NCI-H748 (cell line): ENCODE measurements around the gene CPSF4L.

Experiments used
- DNase-seq: peaks from one replicate; lab custom pipeline; 2025; ENCODE audit not compliant: unreplicated experiment; lab: John Stamatoyannopoulos, UW

Gene CPSF4L

DNA sequence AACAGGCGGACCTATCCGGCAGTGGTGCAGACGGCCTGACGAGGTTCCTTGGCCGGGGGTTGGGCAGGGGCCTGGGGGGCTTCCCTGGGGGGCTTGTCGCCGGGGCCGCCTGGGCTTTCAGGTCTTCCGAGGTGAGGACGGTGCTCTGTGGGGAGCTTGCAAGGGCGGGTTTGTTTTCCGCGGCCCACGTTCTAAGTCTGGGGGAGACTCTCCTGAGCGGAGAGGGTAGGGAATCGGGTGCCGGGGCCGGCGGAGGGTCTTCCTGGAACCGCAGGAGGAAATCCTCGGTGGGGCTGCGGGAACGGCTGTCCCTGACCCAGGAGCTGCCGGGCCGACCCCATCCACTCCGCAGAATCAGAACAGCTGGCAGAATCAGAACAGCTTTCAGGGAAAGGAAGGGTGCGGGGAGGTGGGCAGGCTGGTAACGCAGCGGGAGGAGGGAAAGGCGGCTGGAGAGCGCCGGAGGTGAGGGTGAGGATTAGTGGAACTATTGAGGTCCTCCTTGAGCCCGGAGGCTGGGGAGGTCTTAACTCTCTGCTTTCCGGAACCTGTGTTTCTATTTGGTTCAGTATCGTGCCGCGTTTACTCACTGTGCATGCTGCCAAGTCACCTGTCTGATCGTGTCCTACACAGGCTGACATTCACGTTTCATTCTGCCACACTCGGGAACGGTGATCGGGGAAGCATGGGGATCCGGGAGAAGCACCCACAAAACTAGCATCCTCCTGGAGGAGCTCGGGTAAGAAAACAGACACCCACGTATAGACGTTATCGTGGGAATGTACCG lies 28.9 kb downstream of the CPSF4L start:
- peak; percentile 60 for DNase-seq

DNA sequence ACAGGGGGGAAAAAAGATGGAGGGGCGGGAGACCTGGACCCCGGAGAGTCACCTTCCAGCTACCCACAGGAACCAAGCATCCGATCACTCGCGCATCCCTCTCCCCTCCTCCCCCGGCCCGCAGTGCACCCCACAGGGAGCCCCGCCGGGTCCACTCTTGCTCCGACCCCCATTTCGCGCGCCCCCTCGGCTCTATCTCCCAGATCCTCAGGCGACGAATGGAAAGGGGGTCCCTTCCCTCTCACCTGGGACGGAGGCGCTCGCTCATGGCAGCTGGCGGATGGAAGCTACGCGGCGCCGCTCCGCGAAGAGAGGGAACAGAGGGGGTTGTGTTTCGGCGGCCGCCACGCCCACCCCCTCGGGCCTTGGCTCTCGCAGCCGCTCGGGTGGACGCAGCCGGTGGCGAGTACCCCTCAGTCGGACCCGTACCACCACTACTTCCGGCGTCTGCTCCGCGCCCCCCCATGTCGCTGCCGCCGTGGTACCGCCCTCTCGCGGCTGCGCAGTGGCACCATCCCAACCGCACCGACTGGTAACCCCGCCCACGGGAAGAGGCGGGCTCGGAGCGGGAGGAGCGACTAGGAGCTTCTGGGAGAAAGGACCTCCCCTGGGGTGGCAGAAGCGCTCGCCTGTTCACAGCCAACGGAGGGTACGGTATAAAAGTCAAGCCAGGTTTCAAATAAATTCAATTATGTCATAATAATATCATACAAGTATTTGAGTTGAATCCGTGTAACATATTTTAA lies 29.7 kb downstream of the CPSF4L start:
- DNase-seq, result peak; percentile 93

DNA sequence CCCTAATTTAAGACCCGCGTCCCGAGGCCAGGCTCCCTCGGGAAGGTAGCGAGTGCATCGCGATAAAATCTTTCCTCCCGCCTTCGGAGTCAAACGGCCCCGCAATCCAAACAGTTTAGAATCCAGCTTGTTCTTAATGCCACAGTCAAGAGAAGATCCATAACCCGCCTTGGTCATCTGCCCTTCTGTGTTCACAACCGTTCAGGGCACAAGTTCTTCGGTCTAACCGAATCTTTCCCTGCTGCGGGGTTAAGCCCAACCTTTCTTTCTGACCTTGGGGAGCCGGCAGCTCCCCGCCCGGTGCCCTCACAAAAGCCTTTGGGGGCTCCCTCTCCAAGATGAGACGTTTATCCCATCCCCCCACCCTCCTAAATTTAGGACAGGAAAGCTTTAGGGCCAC lies 30.3 kb downstream of the CPSF4L start:
- DNase-seq, result peak; percentile 22

DNA sequence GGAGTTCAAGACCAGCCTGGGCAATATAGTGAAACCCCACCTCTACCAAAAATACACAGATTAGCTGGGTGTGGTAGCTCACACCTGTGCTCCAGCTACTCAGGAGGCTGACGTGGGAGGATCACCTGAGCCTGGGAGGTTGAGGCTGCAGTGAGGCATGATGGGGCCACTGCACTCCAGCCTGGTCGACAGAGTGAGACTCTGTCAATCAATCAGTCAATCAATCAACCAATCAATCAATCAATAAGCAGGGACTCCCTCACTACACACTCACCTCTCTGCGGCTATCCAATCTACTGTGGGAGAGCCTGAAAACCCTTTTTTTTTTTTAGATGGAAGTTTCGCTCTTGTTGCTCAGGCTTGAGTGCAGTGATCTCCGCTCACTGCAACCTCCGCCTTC lies 31.6 kb downstream of the CPSF4L start:
- DNase-seq, result no peak

DNA sequence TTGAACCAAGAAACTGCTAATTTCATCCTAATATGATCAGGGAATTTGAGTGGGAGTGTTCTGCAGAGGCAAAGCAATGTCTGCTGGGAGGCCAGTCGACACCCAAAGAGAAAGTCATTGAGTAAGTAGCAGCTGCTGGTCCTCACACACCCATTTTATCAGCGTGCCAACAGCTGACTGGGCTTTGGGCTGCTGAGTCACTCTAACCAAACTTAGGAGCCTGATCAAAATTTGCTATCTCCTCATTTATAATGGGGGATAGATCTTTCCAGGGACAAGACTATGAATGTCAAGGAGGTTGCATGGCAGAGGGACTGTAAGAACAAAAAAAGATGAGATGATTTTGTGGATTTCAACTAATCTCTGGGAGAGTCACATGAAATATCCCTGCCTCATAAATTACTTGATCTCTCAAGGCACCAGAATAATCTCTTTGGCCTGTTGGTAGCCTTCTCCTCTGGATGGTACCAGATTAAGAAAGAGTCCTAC lies 32.9 kb downstream of the CPSF4L start:
- no peak for DNase-seq

DNA sequence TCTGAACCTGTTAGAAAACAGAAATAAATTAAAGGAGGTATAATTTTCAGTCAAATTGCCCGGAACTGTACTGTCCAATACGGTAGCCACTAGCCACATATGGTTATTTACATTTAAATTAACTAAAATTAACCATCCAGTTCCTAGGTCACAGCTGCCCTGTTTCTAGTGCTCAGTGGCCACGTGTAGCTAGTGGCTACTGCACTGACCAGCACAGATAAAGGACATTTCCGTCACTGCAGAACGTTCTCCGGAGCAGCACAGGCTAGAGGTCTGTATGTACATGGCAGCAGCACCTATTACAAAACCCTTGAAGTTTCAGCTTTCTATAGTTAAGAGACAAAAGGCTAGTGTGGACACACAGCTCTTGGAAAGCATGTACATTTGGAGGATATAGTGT lies 33.7 kb downstream of the CPSF4L start:
- DNase-seq, result no peak

DNA sequence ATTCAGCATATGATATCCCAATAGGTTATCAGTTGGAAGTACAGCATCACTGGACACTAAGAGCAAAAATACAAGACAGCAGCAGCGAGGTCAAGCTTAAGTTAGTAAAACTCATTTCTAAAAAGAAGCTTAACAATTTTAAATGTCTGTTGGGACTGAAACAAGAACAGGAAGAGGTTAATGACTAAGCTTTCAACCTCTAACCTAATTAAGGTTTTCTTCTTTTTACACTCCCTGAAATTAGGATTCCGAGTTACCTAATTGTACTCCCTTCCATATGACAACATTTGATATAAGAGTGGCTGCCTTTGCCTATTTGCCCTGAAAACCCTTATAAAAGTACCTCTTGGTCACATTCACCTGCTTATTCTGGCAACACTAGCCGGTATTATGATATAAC lies 34.3 kb downstream of the CPSF4L start:
- DNase-seq, result no peak

DNA sequence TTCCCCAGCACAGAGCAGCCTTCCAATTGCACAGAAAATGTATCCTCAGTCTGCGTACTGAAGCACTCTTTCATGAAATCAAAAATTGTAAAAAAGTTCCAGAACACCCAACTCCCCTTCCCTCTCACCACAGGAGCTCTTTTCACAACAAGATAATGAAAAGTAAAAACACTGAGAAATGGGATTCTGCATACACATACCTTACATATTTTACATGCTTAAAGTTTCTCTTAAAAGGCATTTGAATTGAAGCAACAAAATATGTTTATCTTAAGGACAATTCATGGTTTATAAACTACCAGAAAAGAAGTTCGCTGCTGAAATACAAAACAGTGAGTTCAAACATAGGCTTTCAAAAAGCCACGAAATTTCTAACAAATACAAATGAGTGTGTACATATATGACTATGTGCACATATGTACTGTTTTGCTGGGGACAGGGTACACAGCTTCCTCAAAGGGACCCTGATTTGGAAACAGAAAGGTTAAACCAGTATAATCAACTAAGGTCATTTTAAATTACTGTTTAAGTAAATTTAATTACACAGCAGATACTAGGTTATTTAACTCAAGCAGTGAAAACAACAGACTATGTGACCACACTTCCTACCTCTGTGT lies 35.0 kb downstream of the CPSF4L start:
- DNase-seq, result no peak

DNA sequence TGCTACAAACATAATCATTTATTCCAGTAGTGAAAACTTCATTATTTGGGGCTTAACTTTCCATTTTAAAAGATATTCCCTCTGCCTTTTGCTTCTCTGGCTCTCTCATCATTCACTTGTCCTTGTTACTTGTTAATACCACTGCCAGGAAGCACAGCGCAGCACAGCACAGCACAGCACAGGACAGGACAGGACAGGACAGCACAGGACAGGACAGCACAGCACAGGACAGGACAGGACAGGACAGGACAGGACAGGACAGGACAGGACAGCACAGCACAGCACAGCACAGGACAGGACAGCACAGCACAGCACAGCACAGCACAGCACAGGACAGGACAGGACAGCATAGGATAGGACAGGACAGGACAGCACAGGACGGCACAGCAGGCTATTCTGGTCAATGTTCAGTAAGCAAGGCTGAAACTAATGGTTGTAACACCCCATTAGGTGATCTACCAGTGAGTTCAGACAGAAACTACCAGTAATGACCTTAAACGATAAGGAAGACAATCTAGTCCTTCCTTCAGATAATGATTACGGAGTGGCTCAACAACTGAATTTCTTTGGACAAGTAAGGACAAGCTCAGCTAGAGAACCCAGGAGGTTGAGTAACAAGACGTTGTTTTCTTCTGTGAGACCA lies 36.9 kb downstream of the CPSF4L start:
- DNase-seq, result no peak

DNA sequence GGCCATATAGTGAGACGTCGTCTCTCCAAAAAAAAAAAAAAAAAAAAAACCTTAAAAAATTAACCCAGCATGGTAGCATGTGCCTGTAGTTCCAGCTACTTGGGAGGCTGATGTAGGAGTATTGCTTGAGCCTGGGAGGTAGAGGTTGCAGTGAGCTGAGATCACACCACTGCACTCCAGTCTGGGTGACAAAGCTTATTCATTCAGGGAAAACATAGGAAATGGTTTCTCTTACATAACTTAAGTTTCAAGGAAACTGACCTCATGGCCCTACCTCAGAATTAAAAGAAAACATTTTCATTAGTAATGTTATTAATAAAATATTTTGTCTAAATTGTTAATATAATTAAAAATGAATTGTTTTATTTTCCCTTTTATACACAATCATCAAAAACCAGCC lies 37.4 kb downstream of the CPSF4L start:
- no peak for DNase-seq

DNA sequence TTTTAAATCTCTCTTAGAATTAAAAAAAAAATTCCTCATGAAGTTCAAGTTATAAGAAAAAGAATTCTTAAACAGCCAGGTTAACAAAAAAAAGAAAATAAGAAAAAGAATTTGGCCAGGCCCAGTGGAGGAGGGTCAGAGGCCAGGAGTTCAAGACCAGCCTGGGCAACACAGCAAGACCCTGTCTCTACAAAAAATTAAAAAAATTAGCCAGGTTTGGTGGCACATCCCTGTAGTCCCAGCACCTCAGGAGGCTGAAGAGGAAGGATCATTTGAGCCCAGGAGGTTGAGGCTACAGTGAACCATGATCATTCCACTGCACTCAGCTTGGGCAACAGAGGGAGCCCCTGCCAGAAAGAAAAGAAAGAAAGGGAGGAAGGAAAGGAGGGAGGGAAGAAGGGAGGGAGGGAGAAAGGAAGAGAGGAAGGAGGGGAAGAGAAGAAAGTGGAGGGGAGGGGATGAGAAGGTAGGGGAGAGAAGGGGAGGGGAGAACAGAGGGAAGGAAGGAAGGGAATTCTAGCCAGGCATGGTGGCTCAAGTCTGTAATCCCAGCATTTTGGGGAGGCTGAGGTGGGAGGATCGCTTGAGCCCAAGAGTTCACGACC lies 38.0 kb downstream of the CPSF4L start:
- no peak for DNase-seq

DNA sequence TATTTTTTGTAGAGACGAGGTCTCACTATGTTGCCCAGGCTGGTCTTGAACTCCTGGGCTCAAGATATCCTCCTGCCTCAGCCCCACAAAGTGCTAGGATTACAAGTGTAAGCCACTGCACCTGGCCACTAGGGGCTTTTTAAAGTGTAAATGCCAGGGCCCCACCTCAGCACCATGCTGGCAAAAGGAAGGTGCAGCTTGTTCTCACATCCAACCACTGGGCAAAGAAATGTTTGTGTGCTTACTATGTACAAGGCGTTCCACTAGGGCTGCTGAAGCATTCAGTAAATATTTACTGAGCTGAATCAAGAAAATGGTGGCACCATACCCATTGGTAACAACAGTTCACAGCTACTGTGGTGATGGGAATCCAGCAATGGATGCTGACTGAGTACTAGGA lies 46.2 kb downstream of the CPSF4L start:
- DNase-seq, result no peak

DNA sequence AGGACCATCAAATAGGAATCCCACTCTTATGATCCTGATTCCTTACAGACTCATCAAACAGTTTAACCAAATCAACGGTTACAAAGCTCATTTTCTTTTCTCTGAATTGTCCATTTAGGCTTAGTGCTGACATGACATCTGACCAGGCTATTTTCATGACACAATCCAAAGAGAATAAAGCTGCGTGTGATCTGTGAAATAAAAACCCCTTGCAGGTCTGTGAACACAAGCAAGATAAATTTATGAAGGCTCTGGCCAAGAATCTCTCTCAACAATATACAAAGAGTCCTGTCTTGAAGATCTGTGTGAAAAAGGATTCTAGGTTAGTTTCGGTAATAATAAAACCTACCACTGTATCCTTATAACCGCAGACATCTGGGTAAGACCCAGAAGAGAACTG lies 46.8 kb downstream of the CPSF4L start:
- DNase-seq, result no peak

DNA sequence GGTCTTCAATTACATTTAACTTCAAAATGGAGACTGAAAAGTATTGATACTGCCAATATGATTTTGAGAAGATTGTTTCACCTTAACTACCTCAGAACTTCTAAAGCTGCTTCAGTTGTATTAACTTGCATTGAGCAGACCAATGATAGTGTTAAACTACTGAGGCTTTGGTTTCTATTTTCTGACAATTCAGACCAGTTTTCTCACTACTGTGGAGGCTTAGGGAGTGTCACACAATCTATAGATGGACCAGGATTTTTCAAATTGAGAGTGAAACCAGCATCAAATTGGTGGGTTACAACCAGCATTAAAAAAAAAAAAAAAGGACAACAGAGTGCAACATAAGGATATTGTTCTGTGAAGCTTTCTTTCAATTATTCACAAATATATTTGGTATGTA lies 47.7 kb downstream of the CPSF4L start:
- no peak for DNase-seq

DNA sequence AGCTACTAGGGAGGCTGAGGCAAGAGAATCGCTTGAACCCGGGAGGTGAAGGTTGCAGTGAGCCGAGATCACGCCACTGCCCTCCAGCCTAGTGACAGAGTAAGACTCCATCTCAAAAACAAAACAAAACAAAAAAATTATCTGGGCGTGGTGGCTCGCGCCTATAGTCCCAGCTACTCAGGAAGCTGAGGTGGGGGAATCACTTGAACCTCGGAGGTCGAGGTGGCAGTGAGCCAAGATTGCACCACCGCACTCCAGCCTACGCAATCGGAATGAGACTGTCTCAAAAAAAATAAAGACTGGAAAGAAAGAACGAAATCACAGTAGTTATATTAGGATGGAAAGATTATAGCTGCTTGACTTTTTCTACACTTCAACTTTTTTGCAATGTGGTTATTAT lies 49.9 kb downstream of the CPSF4L start:
- DNase-seq, result peak; percentile 51

DNA sequence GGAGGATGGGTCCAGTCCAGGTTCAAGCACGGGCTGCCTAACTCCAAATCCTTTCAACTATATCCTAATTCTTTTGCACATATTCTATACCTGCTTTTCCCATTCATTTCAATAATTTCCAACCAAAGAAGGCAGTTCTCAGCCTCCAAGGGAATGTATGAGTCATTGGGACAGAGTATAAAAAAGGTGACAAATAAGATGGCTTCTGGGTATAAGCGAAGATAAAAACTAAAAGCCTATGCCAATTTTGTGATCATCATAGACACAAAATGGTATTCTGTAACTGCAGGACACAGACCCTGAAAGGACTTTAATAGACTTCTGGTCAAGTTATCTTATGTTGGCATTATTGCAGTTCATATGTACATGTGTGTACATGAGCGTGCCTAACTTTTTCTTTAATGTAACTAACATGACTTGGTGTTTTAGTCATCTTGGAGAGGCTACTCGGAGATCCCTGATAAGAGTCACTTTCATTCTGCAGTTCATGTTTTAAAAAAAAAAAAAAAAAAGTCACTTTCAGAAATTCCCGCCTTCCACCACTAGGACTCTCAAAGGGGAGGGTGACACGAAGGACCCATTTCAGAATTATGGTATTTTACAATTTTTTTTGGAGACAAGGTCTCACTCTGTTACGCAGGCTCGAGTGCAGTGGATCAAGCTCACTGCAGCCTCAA lies 51.5 kb downstream of the CPSF4L start:
- DNase-seq, result no peak

DNA sequence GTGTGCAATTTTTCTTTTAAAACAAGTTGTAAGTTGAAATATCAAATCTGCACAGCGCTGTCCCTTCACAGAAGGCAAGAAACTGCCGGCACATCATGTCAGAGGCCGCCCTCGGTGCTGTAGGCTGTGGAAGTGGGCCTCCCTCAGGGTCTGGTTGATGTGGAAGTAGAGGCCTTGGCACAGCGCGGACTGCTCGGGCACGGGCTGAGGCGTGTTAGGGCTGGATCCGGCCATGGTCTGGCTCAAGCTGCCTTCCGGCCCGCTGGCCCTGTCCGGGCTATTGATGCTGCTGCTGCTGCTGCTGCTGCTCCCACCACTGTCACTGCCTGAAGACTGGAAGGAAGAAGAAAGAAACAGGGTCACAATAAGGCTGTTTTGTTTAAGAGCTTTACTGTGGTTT lies 52.2 kb downstream of the CPSF4L start:
- no peak for DNase-seq

DNA sequence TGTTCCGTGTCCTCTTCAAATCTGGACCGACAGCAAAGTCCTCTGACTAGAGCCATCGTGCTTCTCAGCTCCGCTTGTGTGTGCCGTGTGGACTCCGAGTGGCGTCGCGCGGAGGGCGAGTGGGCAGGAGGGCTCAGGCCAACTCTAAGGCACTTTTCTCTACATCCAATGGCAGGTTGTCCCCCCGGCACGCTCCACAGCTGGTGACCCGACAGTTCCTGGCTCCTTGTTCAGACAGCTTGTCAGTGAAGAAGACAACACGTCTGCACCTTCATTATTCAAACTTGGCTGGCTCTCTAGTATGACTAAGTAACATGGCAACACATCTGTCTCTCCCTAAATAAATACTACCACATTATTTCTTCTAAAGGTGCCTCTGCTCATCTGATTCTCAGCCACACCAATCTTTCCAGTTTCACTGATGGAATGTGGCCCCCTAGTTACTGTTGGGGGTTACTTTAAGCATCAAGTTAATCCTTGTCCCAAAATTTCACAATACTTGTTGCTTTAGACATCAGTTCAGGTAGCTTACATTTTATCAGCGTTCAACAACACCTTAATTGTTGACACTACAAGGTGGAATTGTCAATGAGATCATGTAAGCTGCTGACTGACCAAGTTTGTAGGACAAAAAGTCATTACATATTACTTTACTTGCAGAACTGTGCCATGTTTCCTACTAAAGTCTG lies 53.4 kb downstream of the CPSF4L start:
- DNase-seq, result no peak

DNA sequence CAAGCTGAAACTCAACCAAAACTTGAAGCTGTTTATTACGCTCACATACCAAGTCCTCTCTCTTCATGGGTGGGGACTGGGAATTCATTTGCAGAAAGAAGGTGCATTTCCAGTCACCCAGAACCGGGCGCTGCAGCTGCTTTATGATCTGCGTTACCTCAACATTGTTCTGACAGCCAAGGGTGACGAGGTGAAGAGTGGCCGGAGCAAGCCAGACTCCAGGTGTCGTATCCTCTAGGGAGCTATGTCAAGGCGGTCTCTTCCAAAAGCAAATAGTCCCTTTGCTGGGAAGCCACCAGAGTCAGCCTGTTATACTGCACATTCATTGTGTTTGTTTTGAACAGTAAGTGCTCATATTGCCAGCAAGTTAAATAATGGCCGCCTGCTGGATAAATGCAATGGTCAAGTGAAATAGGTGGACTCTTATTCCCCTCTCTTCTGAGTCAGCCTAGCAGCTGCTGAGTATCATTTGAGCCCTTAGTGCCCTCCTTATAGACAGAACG lies 56.2 kb downstream of the CPSF4L start:
- DNase-seq, result peak; percentile 52
